HepG2 (cell line): ENCODE measurements around the gene DNPH1. TPM values are rescaled to one million over a fixed set of nuclear protein-coding genes. Genes with fewer than 3 reads are reported as not detected.

ENCODE experiments used
- AHR ChIP-seq: IDR thresholded peaks from 2 replicates; pipeline ENCODE4 v1.6.1; 2018; ENCODE audit warnings: missing genetic modification reagents, missing compliant biosample characterization
- FOXO1 ChIP-seq: sonication (generic); formaldehyde crosslinking; IDR thresholded peaks from 2 replicates; pipeline ENCODE4 v1.4.0; 2020; ENCODE audit warnings: missing genetic modification reagents
- HNRNPLL ChIP-seq: fragments of 200-400 bp; formaldehyde crosslinking; IDR thresholded peaks from 2 replicates; pipeline ENCODE4 v1.6.1; 2017; ENCODE audit warnings: mild to moderate bottlenecking, low read depth, low read length; ENCODE audit not compliant: poor library complexity, severe bottlenecking
- KDM3A ChIP-seq: IDR thresholded peaks from 2 replicates; pipeline ENCODE4 v1.6.1; 2018; ENCODE audit warnings: low read depth, missing compliant biosample characterization
- MXD1 ChIP-seq: sonication (generic); formaldehyde crosslinking; IDR thresholded peaks from 2 replicates; pipeline ENCODE4 v1.4.0; 2020; ENCODE audit warnings: mild to moderate bottlenecking, missing genetic modification reagents
- NR2F1 ChIP-seq, 2 experiments: fragments of 450-650 bp in 1 of 2; formaldehyde crosslinking in 1 of 2; IDR thresholded peaks; 2 replicates each; pipeline versions ENCODE4 v1.5.0 to v1.6.1; 2016 to 2020; ENCODE audit warnings: mild to moderate bottlenecking in 1 of 2, missing compliant biosample characterization in 1 of 2, missing genetic modification reagents in 1 of 2, moderate library complexity in 1 of 2
- RARA ChIP-seq: IDR thresholded peaks from 2 replicates; pipeline ENCODE4 v1.6.1; 2016; ENCODE audit warnings: missing genetic modification reagents, missing compliant biosample characterization
- RBAK ChIP-seq: sonication (generic); formaldehyde crosslinking; IDR thresholded peaks from 2 replicates; pipeline ENCODE4 v1.5.1; 2020; ENCODE audit warnings: mild to moderate bottlenecking, missing genetic modification reagents
- REPIN1 ChIP-seq: sonication (generic); formaldehyde crosslinking; IDR thresholded peaks from 2 replicates; pipeline ENCODE4 v1.8.0; 2022; ENCODE audit warnings: missing genetic modification reagents, low read depth, mild to moderate bottlenecking, borderline replicate concordance
- RERE ChIP-seq: IDR thresholded peaks from 2 replicates; pipeline ENCODE4 v1.6.1; 2016; ENCODE audit warnings: low read depth, missing genetic modification reagents, missing compliant biosample characterization
- SAP130 ChIP-seq: IDR thresholded peaks from 2 replicates; pipeline ENCODE4 v1.6.1; 2016; ENCODE audit warnings: low read depth
- SRSF1 ChIP-seq: fragments of 200-400 bp; formaldehyde crosslinking; optimal IDR thresholded peaks from 2 replicates; pipeline ENCODE3; 2017; ENCODE audit warnings: mild to moderate bottlenecking, low read depth, low read length, moderate library complexity
- THAP7 ChIP-seq: sonication (generic); formaldehyde crosslinking; IDR thresholded peaks from 2 replicates; pipeline ENCODE4 v1.8.1; 2023; ENCODE audit warnings: mild to moderate bottlenecking, missing genetic modification reagents
- ZMYM2 ChIP-seq: sonication (generic); formaldehyde crosslinking; IDR thresholded peaks from 2 replicates; pipeline ENCODE4 v1.8.0; 2022; ENCODE audit warnings: mild to moderate bottlenecking, missing genetic modification reagents
- ZNF281 ChIP-seq: sonication (generic); formaldehyde crosslinking; IDR thresholded peaks from 2 replicates; pipeline ENCODE4 v1.4.0; 2020; ENCODE audit warnings: missing genetic modification reagents, borderline replicate concordance
- ZNF431 ChIP-seq: sonication (generic); formaldehyde crosslinking; IDR thresholded peaks from 2 replicates; pipeline ENCODE4 v1.9.0; 2022; ENCODE audit warnings: missing genetic modification reagents, low read depth, mild to moderate bottlenecking, borderline replicate concordance
- ZNF451 ChIP-seq: sonication (generic); formaldehyde crosslinking; IDR thresholded peaks from 2 replicates; pipeline ENCODE4 v1.5.0; 2020; ENCODE audit warnings: mild to moderate bottlenecking, missing genetic modification reagents
- ZNF776 ChIP-seq: sonication (generic); formaldehyde crosslinking; IDR thresholded peaks from 2 replicates; pipeline ENCODE4 v1.4.0; 2020; ENCODE audit warnings: mild to moderate bottlenecking, missing genetic modification reagents
- polyA plus RNA-seq, 8 experiments: library from polyadenylated mRNA; depleted of rRNA in 3 of 8; stranded (reverse) in 7 of 8; unstranded in 1 of 8; fragments of >200 nt; fragmentation: Illumina TruSeq in 4 of 8; extraction: Trizol in 4 of 8; gene quantifications; 2 replicates each; pipeline versions ENCODE4 v1.2.1 to v1.2.3, GENCODE V29; 2011 to 2016; ENCODE audit warnings: low read depth in 4 of 8, missing spikeins in 1 of 8, mixed read lengths in 1 of 8; ENCODE audit not compliant: insufficient read depth in 1 of 8
- total RNA-seq, 5 experiments: library from RNA; depleted of rRNA; stranded (reverse); fragments of >200 nt; fragmentation: Illumina TruSeq; extraction: Trizol; gene quantifications; 2 replicates each; pipeline ENCODE4 v1.2.3, GENCODE V29; 2016; ENCODE audit warnings: low read depth in 1 of 5

DNPH1 gene
- total and polyA plus RNA-seq, 2 of the 13 experiments (the other 11 are each of a cell fraction or from before 2014, with no cell fraction given): 56.5 to 75.1 TPM

GRCh38 chr6:43277643-43278523, 48.6 kb upstream of the DNPH1 start (continued):
- TF ChIP-seq NR2F1 (CRISPR knock-in tag; IDR thresholded peaks at IDR 0.05) (peak in 1 of 2 experiments; percentile 34; a peak in 1 of 4 replicates), SRSF1 (peak; percentile 32), AHR (CRISPR knock-in tag) (no peak; the same call in 1 of the 2 replicates), FOXO1 (CRISPR knock-in tag) (peak; percentile 17; the same call in 1 of the 2 replicates), MXD1 (CRISPR knock-in tag) (0 out of 2 replicates have a peak, but pooled peaks have one; percentile 33), ZNF281 (CRISPR knock-in tag) (peak; percentile 66; the same call in 1 of the 2 replicates), RARA (CRISPR knock-in tag) (peak; percentile 55; the same call in 1 of the 2 replicates), THAP7 (no peak), RERE (CRISPR knock-in tag) (0 out of 2 replicates have a peak, but pooled peaks have one; percentile 35), KDM3A (CRISPR knock-in tag) (no peak), HNRNPLL (peak; percentile 25), SAP130 (CRISPR knock-in tag) (peak; percentile 31; the same call in 1 of the 2 replicates), ZNF451 (CRISPR knock-in tag) (no peak; the same call in none of the 2 replicates), ZNF776 (CRISPR knock-in tag) (0 out of 2 replicates have a peak, but pooled peaks have one; percentile 59), ZMYM2 (peak; percentile 57; the same call in 1 of the 2 replicates), ZNF431 (CRISPR knock-in tag) (no peak), RBAK (CRISPR knock-in tag) (peak; percentile 96), REPIN1 (peak; percentile 49; the same call in 1 of the 2 replicates)
